Colonic mucosa (tissue), 4 donors: ENCODE measurements around the gene RGS16. TPM values are rescaled to one million over a fixed set of nuclear protein-coding genes. Genes with fewer than 3 reads are reported as not detected.

Source experiments
- DNase-seq: peaks from one replicate; pipeline ENCODE4 v3.0.0-alpha.2; 2020
- H3K27ac ChIP-seq: fragments of 200-600 bp; one replicate; pipeline ENCODE4 v1.8.0; 2021
- H3K27me3 ChIP-seq: fragments of 200-600 bp; one replicate; pipeline ENCODE4 v1.8.0; 2021
- H3K36me3 ChIP-seq: fragments of 200-600 bp; one replicate; pipeline ENCODE4 v1.8.0; 2021
- H3K4me1 ChIP-seq: fragments of 200-600 bp; one replicate; pipeline ENCODE4 v1.8.0; 2021; ENCODE audit warnings: mild to moderate bottlenecking
- H3K4me3 ChIP-seq: fragments of 200-600 bp; one replicate; pipeline ENCODE4 v1.8.0; 2021
- H3K9ac ChIP-seq, 2 donors: one replicate each; pipeline ENCODE4 v1.7.0; 2013; ENCODE audit warnings: control low read depth in 2 of 2, low read depth in 2 of 2, low read length in 2 of 2
- H3K9me3 ChIP-seq: fragments of 200-600 bp; one replicate; pipeline ENCODE4 v1.8.0; 2021
- intact Hi-C: fragments of 100-400 bp; cut with DNase I; formaldehyde crosslinking; loops from one replicate; pipeline ENCODE4 v1.14.1; 2022
- total RNA-seq, 2 donors: library from RNA; stranded (reverse); fragmentation: NEBNext Ultra II Directional in 1 of 2; extraction: Animal tissue kit (Norgen Biotek cat#: 25700) in 1 of 2; gene quantifications; one replicate each; pipeline ENCODE4 v1.2.1, GENCODE V29; 2021
- TF ChIP-seq, protein P1 (sequence below): fragments of 200-600 bp; IDR thresholded peaks from one replicate; pipeline ENCODE4 v1.8.0; 2022; ENCODE audit warnings: antibody characterized with exemption, mild to moderate bottlenecking
- donor health status: healthy.
- donor health status: DM: no; HTN: no; CAD: no.
- donor health status: DM: no; HTN: no; CAD: no.

RGS16 gene
- total RNA-seq, 2 donors from 2014 or later = 0.77 to 1.6 TPM

DNA sequence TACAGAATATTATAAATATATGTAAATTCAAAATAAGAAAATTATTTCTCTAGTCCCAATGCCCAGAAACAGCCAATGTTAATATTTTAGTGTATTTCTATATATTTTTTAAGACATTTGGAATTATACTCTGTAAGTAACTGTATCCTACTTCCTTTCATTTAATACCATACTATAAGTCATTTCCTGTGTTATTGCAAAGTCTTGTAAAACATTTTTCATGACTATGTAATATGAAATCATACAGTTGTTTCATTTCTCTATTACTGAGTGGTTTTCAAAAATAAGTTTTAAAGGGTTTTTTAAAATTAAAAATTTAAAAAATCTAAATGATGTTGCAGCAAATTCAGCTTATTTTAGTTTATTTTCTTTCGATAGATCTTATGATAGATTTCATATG, 17.1 kb downstream of the RGS16 start:
- Histone ChIP-seq H3K36me3 (no peaks in the 10 kb centered on the region), H3K27me3 (no peaks in the 10 kb centered on the region), H3K9ac (no peak overlapping the region), H3K4me3 (no peak overlapping the region), H3K9me3 (no peaks in the 10 kb centered on the region), H3K27ac (no peak overlapping the region), H3K4me1 (peaks cover 7% of the 10 kb centered on the region)
- TF ChIP-seq, protein P1, sequence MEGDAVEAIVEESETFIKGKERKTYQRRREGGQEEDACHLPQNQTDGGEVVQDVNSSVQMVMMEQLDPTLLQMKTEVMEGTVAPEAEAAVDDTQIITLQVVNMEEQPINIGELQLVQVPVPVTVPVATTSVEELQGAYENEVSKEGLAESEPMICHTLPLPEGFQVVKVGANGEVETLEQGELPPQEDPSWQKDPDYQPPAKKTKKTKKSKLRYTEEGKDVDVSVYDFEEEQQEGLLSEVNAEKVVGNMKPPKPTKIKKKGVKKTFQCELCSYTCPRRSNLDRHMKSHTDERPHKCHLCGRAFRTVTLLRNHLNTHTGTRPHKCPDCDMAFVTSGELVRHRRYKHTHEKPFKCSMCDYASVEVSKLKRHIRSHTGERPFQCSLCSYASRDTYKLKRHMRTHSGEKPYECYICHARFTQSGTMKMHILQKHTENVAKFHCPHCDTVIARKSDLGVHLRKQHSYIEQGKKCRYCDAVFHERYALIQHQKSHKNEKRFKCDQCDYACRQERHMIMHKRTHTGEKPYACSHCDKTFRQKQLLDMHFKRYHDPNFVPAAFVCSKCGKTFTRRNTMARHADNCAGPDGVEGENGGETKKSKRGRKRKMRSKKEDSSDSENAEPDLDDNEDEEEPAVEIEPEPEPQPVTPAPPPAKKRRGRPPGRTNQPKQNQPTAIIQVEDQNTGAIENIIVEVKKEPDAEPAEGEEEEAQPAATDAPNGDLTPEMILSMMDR = no peak
- intact Hi-C loops = no loop called here
- no peak for DNase-seq

GRCh38 chr1:182586380-182586779, 17.8 kb downstream of the RGS16 start:
- Histone ChIP-seq H3K9ac (no peak overlapping the region), H3K36me3 (no peaks in the 10 kb centered on the region), H3K4me3 (no peak overlapping the region), H3K27me3 (no peaks in the 10 kb centered on the region), H3K9me3 (no peaks in the 10 kb centered on the region), H3K27ac (no peak overlapping the region), H3K4me1 (peaks cover 7% of the 10 kb centered on the region)
- intact Hi-C loops = no loop called here
- TF ChIP-seq, protein P1 = no peak
- peak; percentile 16 for DNase-seq

GRCh38 chr1:182584746-182585145, 19.4 kb downstream of the RGS16 start:
- H3K9ac ChIP-seq = no peak overlapping the region
- H3K9me3 ChIP-seq = no peaks in the 10 kb centered on the region
- intact Hi-C loops = no loop called here
- TF ChIP-seq, protein P1 = no peak
- H3K27ac ChIP-seq = no peak overlapping the region
- peak; percentile 0 for DNase-seq
- H3K27me3 ChIP-seq = no peaks in the 10 kb centered on the region
- peaks cover 7% of the 10 kb centered on the region for H3K4me1 ChIP-seq
- H3K36me3 ChIP-seq = no peaks in the 10 kb centered on the region
- H3K4me3 ChIP-seq = no peak overlapping the region

DNA sequence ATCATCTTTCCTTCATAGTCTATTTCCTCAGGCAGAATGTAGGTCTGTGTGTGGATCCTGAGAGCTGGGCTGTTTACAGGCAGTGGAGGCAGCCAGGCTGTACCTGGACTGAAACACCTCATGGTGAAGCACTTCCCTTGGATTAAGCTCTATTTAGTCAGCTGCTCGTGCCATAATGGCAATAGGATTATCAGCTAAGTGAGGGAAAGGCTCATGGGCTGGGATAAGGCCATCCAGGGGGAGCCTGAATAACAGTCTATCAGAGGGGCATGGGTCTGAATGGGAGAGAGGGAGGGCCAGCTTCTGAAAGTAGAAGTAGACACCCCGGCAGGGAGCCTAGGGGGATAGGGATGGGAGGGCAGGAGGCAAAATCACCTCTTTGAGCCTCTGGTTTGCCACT, 23.5 kb downstream of the RGS16 start:
- H3K9me3 ChIP-seq = no peaks in the 10 kb centered on the region
- no peak overlapping the region for H3K27ac ChIP-seq
- no peaks in the 10 kb centered on the region for H3K27me3 ChIP-seq
- TF ChIP-seq, protein P1 = no peak
- peaks cover 4% of the 10 kb centered on the region for H3K36me3 ChIP-seq
- H3K4me3 ChIP-seq = no peak overlapping the region
- intact Hi-C loops = no loop called here
- DNase-seq = peak; percentile 7
- no peak overlapping the region for H3K9ac ChIP-seq
- peaks cover under 1% of the 10 kb centered on the region for H3K4me1 ChIP-seq

DNA sequence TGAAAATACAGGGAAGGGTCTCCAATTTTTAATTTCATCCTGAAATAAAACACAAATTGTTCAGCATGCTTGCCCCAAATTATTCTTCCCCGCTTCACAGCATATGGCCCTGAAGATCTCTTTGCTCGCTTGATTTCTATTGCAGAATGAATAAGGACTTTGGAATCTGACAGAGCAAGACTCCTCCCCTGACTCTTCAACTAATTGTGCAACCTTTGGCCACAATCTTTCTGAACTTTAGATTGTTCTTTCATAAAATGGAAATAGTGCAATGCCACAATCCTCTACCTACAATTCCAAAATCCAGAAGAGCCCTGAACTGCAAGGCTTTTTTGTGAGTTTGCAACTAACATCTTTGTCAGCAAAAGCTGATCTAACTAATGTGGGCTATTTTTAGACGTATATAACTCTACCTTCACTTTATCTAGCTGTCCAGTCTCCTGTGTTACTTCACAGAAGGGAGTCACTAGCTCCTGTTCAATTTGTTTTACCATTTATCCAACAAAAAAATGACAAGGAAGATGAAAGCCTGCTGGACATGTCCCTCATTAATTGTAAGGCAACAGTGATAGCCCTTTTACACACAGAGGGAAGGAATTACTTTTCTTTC, 28.5 kb downstream of the RGS16 start:
- H3K36me3 ChIP-seq = peaks cover 4% of the 10 kb centered on the region
- peak; percentile 17 for DNase-seq

More for the DNA sequence above, 28.5 kb downstream of the RGS16 start:
- Histone ChIP-seq H3K4me3 (no peak overlapping the region), H3K9me3 (no peaks in the 10 kb centered on the region), H3K27me3 (no peaks in the 10 kb centered on the region), H3K27ac (no peak overlapping the region), H3K9ac (no peak overlapping the region), H3K4me1 (peaks cover 3% of the 10 kb centered on the region)
- intact Hi-C loops = no loop called here
- TF ChIP-seq, protein P1 = no peak
